Neural progenitor cell (in vitro differentiated cells): ENCODE data around the gene INAFM1. TPM values are rescaled to one million over a fixed set of nuclear protein-coding genes. Genes with fewer than 3 reads are reported as not detected.
A peak's percentile ranks its signal among the peaks of the same experiment; 100 is the strongest.
"Not testable (repeated sequence)": the region's sequence is repeated elsewhere in the genome, so short reads cannot be mapped to it uniquely, and the experiment has no call there.

ENCODE experiments used
- DNase-seq: peaks from one replicate; pipeline ENCODE4 v3.0.0-alpha.2; 2016; ENCODE audit warnings: low spot score
- H2AFZ ChIP-seq: fragments of 200-600 bp; sonication (generic); replicated peaks from 2 replicates; pipeline ENCODE4 v1.6.1; 2016; ENCODE audit warnings: antibody characterized with exemption
- H3F3A ChIP-seq: fragments of 200-600 bp; sonication (generic); 2 replicates; pipeline ENCODE4 v1.6.1; 2016; ENCODE audit warnings: antibody characterized with exemption, low read depth
- H3K27ac ChIP-seq: fragments of 200-600 bp; sonication (generic); 2 replicates; pipeline ENCODE4 v1.5.1; 2016; ENCODE audit warnings: mild to moderate bottlenecking
- H3K27me3 ChIP-seq: fragments of 200-600 bp; sonication (generic); 2 replicates; pipeline ENCODE4 v1.6.1; 2016; ENCODE audit warnings: mild to moderate bottlenecking, moderate library complexity
- H3K36me3 ChIP-seq: fragments of 200-600 bp; sonication (generic); 2 replicates; pipeline ENCODE4 v1.5.1; 2016
- H3K4me1 ChIP-seq: fragments of 200-600 bp; sonication (generic); 2 replicates; pipeline ENCODE4 v1.6.1; 2016; ENCODE audit warnings: mixed run types
- H3K4me2 ChIP-seq: fragments of 200-600 bp; sonication (generic); 2 replicates; pipeline ENCODE4 v1.6.1; 2016
- H3K4me3 ChIP-seq: fragments of 200-600 bp; sonication (generic); 2 replicates; pipeline ENCODE4 v1.5.1; 2016
- H3K79me2 ChIP-seq: fragments of 200-600 bp; sonication (generic); 2 replicates; pipeline ENCODE4 v1.6.1; 2016; ENCODE audit warnings: low read depth
- H3K9ac ChIP-seq: fragments of 200-600 bp; sonication (generic); 2 replicates; pipeline ENCODE4 v1.6.1; 2016
- H3K9me3 ChIP-seq: fragments of 200-600 bp; sonication (generic); 2 replicates; pipeline ENCODE4 v1.5.1; 2016; ENCODE audit warnings: low read depth
- H4K20me1 ChIP-seq: fragments of 200-600 bp; sonication (generic); 2 replicates; pipeline ENCODE4 v1.6.1; 2016; ENCODE audit warnings: low read depth
- H3K27ac Mint-ChIP-seq: 3 replicates; pipeline ENCODE4 v1.8.0; 2021; ENCODE audit warnings: mixed read lengths
- H3K27me3 Mint-ChIP-seq: 2 replicates; pipeline ENCODE4 v1.8.0; 2022; ENCODE audit warnings: low read depth, mild to moderate bottlenecking, inconsistent platforms, moderate library complexity, mixed read lengths; ENCODE audit not compliant: insufficient read depth
- H3K36me3 Mint-ChIP-seq: 3 replicates; pipeline ENCODE4 v1.8.0; 2021; ENCODE audit warnings: mixed read lengths
- H3K4me1 Mint-ChIP-seq: 3 replicates; pipeline ENCODE4 v1.8.0; 2021; ENCODE audit warnings: mixed read lengths
- H3K4me3 Mint-ChIP-seq: 3 replicates; pipeline ENCODE4 v1.8.0; 2021; ENCODE audit warnings: mild to moderate bottlenecking, moderate library complexity, mixed read lengths
- H3K9me3 Mint-ChIP-seq: 3 replicates; pipeline ENCODE4 v1.8.0; 2020; ENCODE audit warnings: mixed read lengths
- CTCF ChIP-seq: fragments of 200-600 bp; sonication (generic); IDR thresholded peaks from 2 replicates; pipeline ENCODE4 v1.5.1; 2017; ENCODE audit warnings: antibody characterized with exemption, mild to moderate bottlenecking
- EZH2 ChIP-seq: fragments of 200-600 bp; sonication (generic); IDR thresholded peaks from 2 replicates; pipeline ENCODE4 v1.6.1; 2017; ENCODE audit warnings: antibody characterized with exemption, mild to moderate bottlenecking, moderate library complexity
- EZH2phosphoT487 ChIP-seq: fragments of 200-600 bp; sonication (generic); IDR thresholded peaks from 2 replicates; pipeline ENCODE4 v1.6.1; 2017; ENCODE audit warnings: antibody characterized with exemption
- total RNA-seq: library from RNA; depleted of rRNA; stranded (reverse); fragments of >200 nt; gene quantifications from 2 replicates; pipeline ENCODE4 v1.2.3, GENCODE V29; 2015; ENCODE audit warnings: low replicate concordance

The INAFM1 gene
- total RNA-seq, 1 donor from 2014 or later = not detected

GRCh38 chr19:47296036-47296435 is 21.4 kb downstream of the INAFM1 start:
- DNase-seq = peak; percentile 95
- no peaks in the 10 kb centered on the region for H3F3A ChIP-seq
- no peaks in the 10 kb centered on the region for H3K4me1 ChIP-seq
- H2AFZ ChIP-seq = no peak overlapping the region
- no peak overlapping the region for H3K4me2 ChIP-seq
- no peaks in the 10 kb centered on the region for H3K79me2 ChIP-seq
- no peak overlapping the region for H3K9ac ChIP-seq
- Mint-ChIP-seq H3K27ac (no peak overlapping the region), H3K4me1 (peaks cover under 1% of the 10 kb centered on the region), H3K27me3 (peaks cover 2% of the 10 kb centered on the region), H3K36me3 (peaks cover 1% of the 10 kb centered on the region), H3K9me3 (no peaks in the 10 kb centered on the region), H3K4me3 (no peak overlapping the region)
- TF ChIP-seq CTCF = peak; percentile 84
- no peak for TF ChIP-seq EZH2phosphoT487
- no peaks in the 10 kb centered on the region for H3K27me3 ChIP-seq
- no peaks in the 10 kb centered on the region for H3K9me3 ChIP-seq
- no peak overlapping the region for H3K27ac ChIP-seq
- no peaks in the 10 kb centered on the region for H3K36me3 ChIP-seq
- no peaks in the 10 kb centered on the region for H4K20me1 ChIP-seq
- H3K4me3 ChIP-seq = no peak overlapping the region

DNA sequence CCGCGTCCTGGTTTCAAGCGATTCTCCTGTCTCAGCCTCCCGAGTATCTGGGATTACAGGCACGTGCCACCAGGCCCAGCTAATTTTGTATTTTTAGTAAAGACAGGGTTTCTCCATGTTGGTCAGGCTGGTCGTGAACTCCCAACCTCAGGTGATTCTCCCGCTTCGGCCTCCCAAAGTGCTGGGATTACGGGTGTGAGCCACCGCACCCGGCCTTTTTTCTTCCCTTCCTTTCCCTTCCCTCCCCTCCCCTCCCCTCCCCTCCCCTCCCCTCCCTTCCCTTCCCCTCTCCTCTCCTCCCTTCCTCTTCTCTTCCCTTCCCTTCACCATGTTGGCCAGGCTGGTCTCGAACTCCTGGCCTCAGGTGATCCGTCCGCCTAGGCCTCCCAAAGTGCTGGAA is 26.2 kb downstream of the INAFM1 start:
- not testable (repeated sequence) for H3F3A ChIP-seq, H3K36me3 Mint-ChIP-seq, H3K4me1 ChIP-seq, DNase-seq, H3K9me3 ChIP-seq, H3K79me2 ChIP-seq, H3K27me3 ChIP-seq, H3K4me1 Mint-ChIP-seq, H3K9me3 Mint-ChIP-seq, H3K27ac ChIP-seq, H3K36me3 ChIP-seq, H3K4me2 ChIP-seq, H4K20me1 ChIP-seq, H2AFZ ChIP-seq, H3K27ac Mint-ChIP-seq, H3K4me3 Mint-ChIP-seq, H3K9ac ChIP-seq, H3K27me3 Mint-ChIP-seq, H3K4me3 ChIP-seq

GRCh38 chr19:47302249-47302648 is 27.6 kb downstream of the INAFM1 start:
- no peak overlapping the region for H2AFZ ChIP-seq
- peaks cover 6% of the 10 kb centered on the region for H3K27me3 ChIP-seq
- H3K79me2 ChIP-seq = no peaks in the 10 kb centered on the region
- no peak for DNase-seq
- H3F3A ChIP-seq = no peaks in the 10 kb centered on the region
- peaks cover 5% of the 10 kb centered on the region for H3K4me1 Mint-ChIP-seq
- no peak overlapping the region for H3K4me3 ChIP-seq
- no peak overlapping the region for H3K27ac Mint-ChIP-seq
- no peaks in the 10 kb centered on the region for H4K20me1 ChIP-seq
- peaks cover 12% of the 10 kb centered on the region for H3K27me3 Mint-ChIP-seq
- no peaks in the 10 kb centered on the region for H3K36me3 ChIP-seq
- H3K9me3 Mint-ChIP-seq = no peaks in the 10 kb centered on the region
- H3K4me1 ChIP-seq = no peaks in the 10 kb centered on the region
- no peaks in the 10 kb centered on the region for H3K9me3 ChIP-seq
- TF ChIP-seq CTCF (no peak), EZH2 (no peak), EZH2phosphoT487 (no peak)
- no peak overlapping the region for H3K27ac ChIP-seq
- H3K4me3 Mint-ChIP-seq = no peak overlapping the region
- peaks cover 3% of the 10 kb centered on the region for H3K36me3 Mint-ChIP-seq
- no peak overlapping the region for H3K9ac ChIP-seq
- no peak overlapping the region for H3K4me2 ChIP-seq

GRCh38 chr19:47303966-47304365 is 29.3 kb downstream of the INAFM1 start:
- Mint-ChIP-seq H3K36me3 (peaks cover 3% of the 10 kb centered on the region), H3K4me3 (no peak overlapping the region), H3K9me3 (no peaks in the 10 kb centered on the region), H3K27me3 (peaks cover 12% of the 10 kb centered on the region), H3K27ac (no peak overlapping the region), H3K4me1 (peaks cover 5% of the 10 kb centered on the region)
- DNase-seq = no peak
- no peaks in the 10 kb centered on the region for H3K36me3 ChIP-seq
- no peaks in the 10 kb centered on the region for H3K9me3 ChIP-seq
- H3K4me1 ChIP-seq = no peaks in the 10 kb centered on the region
- H3K27me3 ChIP-seq = peaks cover 6% of the 10 kb centered on the region
- H3K79me2 ChIP-seq = no peaks in the 10 kb centered on the region
- no peak overlapping the region for H3K9ac ChIP-seq
- H3K4me2 ChIP-seq = no peak overlapping the region
- H3F3A ChIP-seq = no peaks in the 10 kb centered on the region
- no peak overlapping the region for H3K27ac ChIP-seq
- H2AFZ ChIP-seq = no peak overlapping the region
- H3K4me3 ChIP-seq = no peak overlapping the region
- no peaks in the 10 kb centered on the region for H4K20me1 ChIP-seq
- TF ChIP-seq CTCF (no peak), EZH2phosphoT487 (no peak), EZH2 (no peak)
